ENCODE results near the gene RPP14. TPM values are rescaled to one million over a fixed set of nuclear protein-coding genes. Genes with fewer than 3 reads are reported as not detected.
A peak's percentile ranks its signal among the peaks of the same experiment; 100 is the strongest.

RPP14 gene
- total and polyA plus RNA-seq, 7 experiments from 2014 or later = 6.8 to 21.6 (median 14.9) TPM

DNA sequence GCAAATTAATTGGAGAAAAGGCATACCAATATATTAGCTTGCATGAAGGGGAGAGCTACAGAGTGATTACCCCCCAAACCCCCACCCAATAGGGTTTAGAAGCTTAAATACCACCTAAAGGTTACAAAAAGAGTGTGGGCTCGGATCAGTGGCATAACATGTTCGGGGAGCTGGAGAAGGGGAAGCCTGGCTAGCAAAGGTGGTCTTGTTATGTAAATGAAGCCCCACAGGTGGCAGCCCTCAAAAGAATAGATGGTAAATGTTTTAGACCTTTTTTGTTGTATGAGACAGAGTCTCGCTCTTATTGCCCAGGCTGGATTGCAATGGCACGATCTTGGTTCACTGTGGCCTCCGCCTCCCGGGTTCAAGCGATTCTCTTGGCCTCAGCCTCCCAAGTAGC is 15.7 kb downstream of the RPP14 start:
- no peaks in the 10 kb centered on the region for H3K9me3 Mint-ChIP-seq
- intact Hi-C loops (cut with micrococcal nuclease) = loop anchor here (1.0 to 5.0 kb wide), 6 partner anchors 11 to 311 kb away; partner anchors contain the start of gene PXK (in 1 of the 2)
- POLR2A ChIA-PET = interaction anchor here (1.5 kb wide), 1 partner anchor 14 kb away, joined by 5 read pairs; no protein-coding TSS in a partner anchor

DNA sequence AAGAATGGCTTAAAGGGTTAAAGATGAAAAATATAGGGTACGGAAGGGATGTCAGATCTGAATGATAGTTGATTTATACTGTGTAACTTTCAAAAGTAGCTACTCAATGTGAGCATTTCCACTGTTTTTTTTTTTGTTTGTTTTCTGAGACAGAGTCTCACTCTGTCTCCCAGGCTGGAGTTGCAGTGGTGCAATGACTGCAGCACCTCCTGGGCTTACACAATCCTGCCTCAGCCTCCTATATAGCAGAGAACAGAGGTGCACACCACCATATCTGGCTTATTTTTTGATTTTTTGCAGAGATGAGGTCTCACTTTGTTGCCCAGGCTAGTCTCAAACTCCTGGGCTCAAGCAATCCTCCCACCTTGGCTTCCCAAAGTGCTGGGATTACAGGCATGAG is 16.7 kb downstream of the RPP14 start:
- ATAC-seq (no peak), DNase-seq (no peak)
- H3K4me1 ChIP-seq (ENCODE audit: control insufficient read depth in 2 of 2, insufficient read depth in 2 of 2, low read length in 2 of 2) = no peaks in the 10 kb centered on the region
- no peak overlapping the region for H3K4me3 Mint-ChIP-seq
- peaks cover 0 to 20% (median 6%) of the 10 kb centered on the region in 3 experiments for H3K36me3 ChIP-seq (ENCODE audit: control insufficient read depth in 2 of 3, insufficient read depth in 3 of 3, low read length in 3 of 3)
- H3K4me1 Mint-ChIP-seq = peaks cover 0 to 23% (median 18%) of the 10 kb centered on the region in 7 donors
- ChIA-PET CTCF (interaction anchor here (0.5 to 2.8 kb wide), 3 partner anchors 13 to 163 kb away, joined by 3 to 13 read pairs (median 4); partner anchors contain the start of genes HTD2 and RPP14), POLR2A (no interaction called here)
- intact Hi-C loops (cut with micrococcal nuclease) = loop anchor here in 1 of 2 donors (5.0 kb wide), 1 partner anchor 310 kb away; no protein-coding TSS in a partner anchor
- H3K27me3 Mint-ChIP-seq = no peaks in the 10 kb centered on the region
- H3K9me3 ChIP-seq (ENCODE audit: control insufficient read depth in 2 of 3, low read length in 3 of 3) = no peaks in the 10 kb centered on the region
- H3K4me3 ChIP-seq (ENCODE audit: low read length) = no peak overlapping the region
- no peaks in the 10 kb centered on the region for H3K27me3 ChIP-seq (ENCODE audit: control insufficient read depth in 2 of 2, insufficient read depth in 2 of 2, low read length in 2 of 2)
- H3K27ac Mint-ChIP-seq = peak overlapping the region in 3 of 9 donors; percentile 15 to 80 (median 56)
- H3K27ac ChIP-seq (ENCODE audit: low read depth, low read length) = no peak overlapping the region
- no peaks in the 10 kb centered on the region for H3K9me3 Mint-ChIP-seq
- H3K36me3 Mint-ChIP-seq = peaks cover 0 to 11% (median 0%) of the 10 kb centered on the region in 5 donors

More for the DNA sequence above, 15.7 kb downstream of the RPP14 start:
- Mint-ChIP-seq H3K27me3 (no peaks in the 10 kb centered on the region), H3K4me1 (peaks cover 0 to 23% (median 18%) of the 10 kb centered on the region in 7 donors), H3K27ac (no peak overlapping the region), H3K4me3 (no peak overlapping the region), H3K36me3 (peaks cover under 1 to 17% (median 3%) of the 10 kb centered on the region in 5 donors)
- H3K4me1 ChIP-seq (ENCODE audit: control insufficient read depth in 2 of 2, insufficient read depth in 2 of 2, low read length in 2 of 2) = no peaks in the 10 kb centered on the region
- no peak for DNase-seq
- H3K27ac ChIP-seq (ENCODE audit: low read depth, low read length) = no peak overlapping the region
- no peaks in the 10 kb centered on the region for H3K27me3 ChIP-seq (ENCODE audit: control insufficient read depth in 2 of 2, insufficient read depth in 2 of 2, low read length in 2 of 2)
- H3K36me3 ChIP-seq (ENCODE audit: control insufficient read depth in 2 of 3, insufficient read depth in 3 of 3, low read length in 3 of 3) = peaks cover 0 to 30% (median 6%) of the 10 kb centered on the region in 3 experiments
- no peak overlapping the region for H3K4me3 ChIP-seq (ENCODE audit: low read length)
- CTCF ChIA-PET = interaction anchor here (1.1 to 2.8 kb wide), 5 partner anchors 15 to 247 kb away, joined by 3 to 13 read pairs (median 3); partner anchors contain the start of genes HTD2 and RPP14
- no peaks in the 10 kb centered on the region for H3K9me3 ChIP-seq (ENCODE audit: control insufficient read depth in 2 of 3, low read length in 3 of 3)
- no peak for ATAC-seq

DNA sequence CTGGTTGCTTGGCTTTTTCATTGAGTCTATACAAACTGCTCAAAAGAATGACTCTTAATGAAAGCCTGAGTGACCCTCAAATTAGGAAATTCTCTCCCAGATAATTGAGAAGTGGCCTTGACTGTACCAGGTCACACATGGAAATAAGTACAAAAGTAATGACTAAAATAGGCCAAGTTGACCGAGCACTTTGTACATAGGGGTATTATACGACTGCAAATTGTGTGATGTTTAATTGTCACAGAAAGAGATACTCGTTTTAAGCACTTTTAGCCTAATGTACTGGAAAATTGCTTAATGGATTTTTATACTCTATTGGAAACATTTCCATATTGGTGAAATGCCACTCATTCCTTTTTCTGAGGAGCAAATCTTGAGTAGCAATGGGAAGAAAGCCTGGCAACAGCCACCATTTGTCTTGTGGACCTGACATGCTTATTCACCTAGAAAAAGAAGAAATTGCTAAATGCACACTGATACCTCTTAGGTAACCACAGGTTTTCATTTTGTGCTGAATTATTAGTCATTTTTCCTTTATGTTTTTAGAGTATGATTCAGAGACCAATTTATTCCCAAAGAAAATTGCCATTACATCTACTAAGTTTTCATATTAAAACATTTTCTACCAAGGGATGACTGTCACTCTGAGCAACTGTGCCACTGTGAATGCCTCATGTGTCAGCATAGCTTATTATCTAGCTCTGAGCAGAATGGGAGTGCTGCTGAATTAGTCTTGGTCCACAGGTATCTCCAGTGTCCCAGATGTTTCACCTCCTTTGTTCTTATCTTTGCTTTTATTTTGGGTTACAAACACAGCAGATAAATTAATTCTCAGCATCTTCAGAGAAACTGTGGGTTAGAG is 17.7 kb downstream of the RPP14 start:
- Histone ChIP-seq H3K4me1 (ENCODE audit: control insufficient read depth in 2 of 2, insufficient read depth in 2 of 2, low read length in 2 of 2) (no peaks in the 10 kb centered on the region), H3K27me3 (ENCODE audit: control insufficient read depth in 2 of 2, insufficient read depth in 2 of 2, low read length in 2 of 2) (no peaks in the 10 kb centered on the region), H3K4me3 (ENCODE audit: low read length) (no peak overlapping the region), H3K36me3 (ENCODE audit: control insufficient read depth in 2 of 3, insufficient read depth in 3 of 3, low read length in 3 of 3) (peaks cover 0 to 11% (median 0%) of the 10 kb centered on the region in 3 experiments), H3K27ac (ENCODE audit: low read depth, low read length) (no peak overlapping the region), H3K9me3 (ENCODE audit: control insufficient read depth in 2 of 3, low read length in 3 of 3) (no peaks in the 10 kb centered on the region)
- ChIA-PET POLR2A (interaction anchor here (0.7 kb wide), 1 partner anchor 43 kb away, joined by 3 read pairs; no protein-coding TSS in a partner anchor), CTCF (interaction anchor here (1.7 kb wide), 1 partner anchor 17 kb away, joined by 7 read pairs; the partner anchor contains the start of genes HTD2 and RPP14)
- no peak overlapping the region for H3K4me3 Mint-ChIP-seq
- no peaks in the 10 kb centered on the region for H3K9me3 Mint-ChIP-seq
- ATAC-seq (no peak), DNase-seq (no peak)
- no peaks in the 10 kb centered on the region for H3K27me3 Mint-ChIP-seq
- peaks cover 0 to 23% (median 18%) of the 10 kb centered on the region in 7 donors for H3K4me1 Mint-ChIP-seq
- H3K36me3 Mint-ChIP-seq = peaks cover 0 to 7% (median 0%) of the 10 kb centered on the region in 5 donors
- peak overlapping the region in 8 of 9 donors; percentile 25 to 85 (median 68) for H3K27ac Mint-ChIP-seq
- intact Hi-C loops (cut with micrococcal nuclease) = loop anchor here in 1 of 2 donors (1.0 to 5.0 kb wide), 2 partner anchors 9 to 309 kb away; partner anchors contain the start of gene PXK

DNA sequence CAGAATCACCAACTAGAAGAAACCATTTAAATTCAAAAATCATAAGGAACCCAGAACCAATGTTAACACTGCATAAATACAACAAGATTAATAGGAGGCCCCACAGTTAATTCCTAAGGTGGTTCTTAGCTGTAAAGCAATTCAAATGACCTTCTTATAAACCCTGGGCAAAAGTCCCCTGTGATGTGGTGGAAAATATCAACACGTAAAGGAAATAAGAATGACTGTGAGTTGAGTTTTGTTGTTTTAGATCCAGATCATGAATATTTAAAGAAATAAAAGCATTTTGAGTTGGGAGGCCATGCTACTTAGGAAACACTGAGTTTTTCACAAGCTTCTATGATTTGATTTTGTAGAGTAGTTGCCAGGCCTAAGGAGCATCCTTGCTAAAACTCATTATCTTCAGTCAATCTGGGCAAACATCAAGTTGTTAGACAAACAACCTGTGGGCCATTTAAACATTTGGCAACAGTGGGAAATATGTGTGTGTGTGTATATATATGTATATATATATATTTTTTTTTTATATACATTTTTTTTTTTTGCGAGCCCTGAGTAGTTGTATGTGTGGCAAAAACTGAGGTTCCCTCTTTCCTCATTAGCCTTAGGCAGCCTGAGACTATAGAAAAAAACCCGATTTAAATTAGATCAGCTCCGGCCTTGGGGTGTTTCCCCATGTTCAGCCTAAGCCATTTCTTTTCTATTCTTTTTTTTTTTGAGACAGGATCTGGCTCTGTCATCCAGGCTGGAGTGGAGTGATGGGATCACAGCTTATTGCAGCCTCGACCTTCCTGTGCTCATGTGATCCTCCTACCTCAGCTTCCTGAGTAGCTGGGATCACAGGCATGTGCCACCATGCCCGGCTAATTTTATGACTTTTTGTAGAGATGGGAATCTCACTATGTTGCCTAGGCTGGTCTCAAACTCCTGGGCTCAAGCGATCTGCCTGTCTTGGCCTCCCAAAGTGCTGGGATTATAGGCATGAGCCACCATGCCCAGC is 18.6 kb downstream of the RPP14 start:
- Mint-ChIP-seq H3K9me3 (no peaks in the 10 kb centered on the region), H3K4me3 (peak overlapping the region in 1 of 10 donors; percentile 24), H3K36me3 (peaks cover 0 to 3% (median 0%) of the 10 kb centered on the region in 5 donors), H3K4me1 (peaks cover 0 to 25% (median 18%) of the 10 kb centered on the region in 7 donors), H3K27ac (peak overlapping the region in 8 of 9 donors; percentile 25 to 85 (median 68)), H3K27me3 (no peaks in the 10 kb centered on the region)
- Histone ChIP-seq H3K4me1 (ENCODE audit: control insufficient read depth in 2 of 2, insufficient read depth in 2 of 2, low read length in 2 of 2) (no peaks in the 10 kb centered on the region), H3K27ac (ENCODE audit: low read depth, low read length) (peak overlapping the region; percentile 14), H3K4me3 (ENCODE audit: low read length) (no peak overlapping the region), H3K36me3 (ENCODE audit: control insufficient read depth in 2 of 3, insufficient read depth in 3 of 3, low read length in 3 of 3) (peaks cover 0 to 3% (median 0%) of the 10 kb centered on the region in 3 experiments), H3K27me3 (ENCODE audit: control insufficient read depth in 2 of 2, insufficient read depth in 2 of 2, low read length in 2 of 2) (no peaks in the 10 kb centered on the region), H3K9me3 (ENCODE audit: control insufficient read depth in 2 of 3, low read length in 3 of 3) (no peaks in the 10 kb centered on the region)
- DNase-seq = peak in 1 of 9 donors; percentile 26
- ChIA-PET CTCF (interaction anchor here (0.6 to 1.7 kb wide), 3 partner anchors 18 to 157 kb away, joined by 3 to 7 read pairs (median 4); partner anchors contain the start of genes HTD2 and RPP14), POLR2A (interaction anchor here (0.7 kb wide), 1 partner anchor 44 kb away, joined by 3 read pairs; no protein-coding TSS in a partner anchor)
- intact Hi-C loops (cut with micrococcal nuclease) = loop anchor here in 1 of 2 donors (1.0 to 5.0 kb wide), 2 partner anchors 8 to 308 kb away; partner anchors contain the start of gene PXK
- ATAC-seq = peak; percentile 27

DNA sequence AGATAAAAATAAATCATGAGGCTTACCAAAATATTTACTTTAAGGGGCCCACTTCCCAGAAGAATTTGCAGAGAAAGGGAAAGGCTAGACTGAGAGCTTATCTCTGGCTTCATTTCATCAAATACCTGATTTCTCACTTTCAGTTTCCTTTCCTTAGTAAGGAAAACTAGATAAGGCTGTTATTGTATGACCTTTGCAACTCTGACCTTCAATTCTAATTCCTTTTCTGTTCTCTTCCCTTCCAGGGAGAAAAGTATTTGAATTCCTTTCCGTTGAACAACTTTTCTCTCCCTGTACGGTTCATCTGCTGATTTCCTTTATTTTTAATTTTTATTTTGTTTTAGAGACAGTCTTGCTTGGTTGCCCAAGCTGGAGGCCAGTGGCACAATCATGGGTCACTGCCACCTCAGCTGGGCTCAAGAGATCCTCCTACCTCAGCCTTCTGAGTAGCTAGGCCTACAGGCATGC is 19.5 kb downstream of the RPP14 start:
- peaks cover 0 to 1% (median 0%) of the 10 kb centered on the region in 5 donors for H3K36me3 Mint-ChIP-seq
- H3K9me3 Mint-ChIP-seq = no peaks in the 10 kb centered on the region
- H3K4me3 Mint-ChIP-seq = no peak overlapping the region
- no peaks in the 10 kb centered on the region for H3K27me3 ChIP-seq (ENCODE audit: control insufficient read depth in 2 of 2, insufficient read depth in 2 of 2, low read length in 2 of 2)
- peak overlapping the region in 3 of 9 donors; percentile 48 to 80 (median 67) for H3K27ac Mint-ChIP-seq
- DNase-seq (no peak), ATAC-seq (no peak)
- ChIA-PET POLR2A (no interaction called here), CTCF (interaction anchor here (0.6 to 1.7 kb wide), 3 partner anchors 18 to 158 kb away, joined by 3 to 7 read pairs (median 4); partner anchors contain the start of genes HTD2 and RPP14)
- H3K36me3 ChIP-seq (ENCODE audit: control insufficient read depth in 2 of 3, insufficient read depth in 3 of 3, low read length in 3 of 3) = no peaks in the 10 kb centered on the region
- H3K9me3 ChIP-seq (ENCODE audit: control insufficient read depth in 2 of 3, low read length in 3 of 3) = no peaks in the 10 kb centered on the region
- H3K4me1 ChIP-seq (ENCODE audit: control insufficient read depth in 2 of 2, insufficient read depth in 2 of 2, low read length in 2 of 2) = no peaks in the 10 kb centered on the region
- no peak overlapping the region for H3K27ac ChIP-seq (ENCODE audit: low read depth, low read length)
- no peaks in the 10 kb centered on the region for H3K27me3 Mint-ChIP-seq
- intact Hi-C loops (cut with micrococcal nuclease) = no loop called here
- no peak overlapping the region for H3K4me3 ChIP-seq (ENCODE audit: low read length)
- peaks cover 0 to 28% (median 18%) of the 10 kb centered on the region in 7 donors for H3K4me1 Mint-ChIP-seq
